Right lobe of liver (tissue), 6 donors: ENCODE measurements around the gene BCL2L12. TPM values are rescaled to one million over a fixed set of nuclear protein-coding genes. Genes with fewer than 3 reads are reported as not detected.

Experiments
- ATAC-seq, 4 donors: fragments of 200-7000 bp; cut with Tn5 transposase; one replicate each; pipeline ENCODE4 v1.9.1; 2020; ENCODE audit warnings: mild to moderate bottlenecking in 4 of 4, moderate library complexity in 4 of 4
- DNase-seq, 3 donors: peaks; one replicate each; pipeline ENCODE4 v3.0.0-alpha.2; 2020
- H3K27ac ChIP-seq, 3 donors: fragments of 200-600 bp; one replicate each; pipeline ENCODE4 v1.8.0; 2022
- H3K27me3 ChIP-seq, 2 donors: fragments of 200-600 bp; one replicate each; pipeline ENCODE4 v1.8.0; 2022
- H3K36me3 ChIP-seq, 4 donors: fragments of 200-600 bp; sonication (generic) in 1 of 4; one replicate each; pipeline versions ENCODE4 v1.5.1 to v1.8.0; 2017 to 2022; ENCODE audit warnings: control low read depth in 1 of 4
- H3K4me1 ChIP-seq, 4 donors: fragments of 200-600 bp; sonication (generic) in 1 of 4; one replicate each; pipeline versions ENCODE4 v1.5.1 to v1.8.0; 2017 to 2022; ENCODE audit warnings: control low read depth in 1 of 4
- H3K4me3 ChIP-seq, 3 donors: fragments of 200-600 bp; one replicate each; pipeline ENCODE4 v1.8.0; 2022
- H3K9me3 ChIP-seq, 4 donors: fragments of 200-600 bp; sonication (generic) in 1 of 4; one replicate each; pipeline versions ENCODE4 v1.5.1 to v1.8.0; 2017 to 2022; ENCODE audit warnings: control low read depth in 1 of 4
- POLR2A ChIP-seq: fragments of 450-650 bp; IDR thresholded peaks from one replicate; pipeline ENCODE4 v1.6.1; 2017; ENCODE audit warnings: antibody characterized with exemption, mild to moderate bottlenecking
- WGBS: methylation state at CpG from one replicate; pipeline ENCODE4 v1.1.6; 2018; ENCODE audit warnings: low coverage, low lambda C conversion rate; ENCODE audit not compliant: insufficient coverage; ENCODE audit errors: missing lambda C conversion rate; 5-methylcytosine and 5-hydroxymethylcytosine counted together
- intact Hi-C, 2 donors: fragments of 100-400 bp; cut with DNase I; formaldehyde crosslinking; loops; one replicate each; pipeline versions ENCODE4 v1.11.2 to v1.14.1; 2022
- total RNA-seq, 6 experiments: library from RNA; depleted of rRNA in 2 of 6; stranded (reverse); fragments of >200 nt in 2 of 6; fragmentation: NEBNext Ultra II Directional in 3 of 6; extraction: Animal tissue kit (Norgen Biotek cat#: 25700) in 3 of 6; gene quantifications; one replicate each; pipeline versions ENCODE4 v1.1.0 to v1.2.4, GENCODE V29; 2016 to 2023
- TF ChIP-seq, protein P1 (sequence below), 4 donors: fragments of 200-600 bp in 3 of 4; fragments of 450-650 bp in 1 of 4; IDR thresholded peaks; one replicate each; pipeline versions ENCODE4 v1.5.1 to v1.8.0; 2016 to 2022; ENCODE audit warnings: antibody characterized with exemption in 4 of 4, mild to moderate bottlenecking in 2 of 4
- donor health status: DM: no; HTN: yes; CAD: no.
- donor health status: DM: no; HTN: no; CAD: no.
- donor health status: DM: no; HTN: no; CAD: no.
- donor health status: DM: no; HTN: yes; CAD: no.
- donor health status: DM: no; HTN: yes; CAD: no.

The BCL2L12 gene
- total RNA-seq, 6 experiments from 2014 or later: 4.5 to 11.6 (median 10.5) TPM

DNA sequence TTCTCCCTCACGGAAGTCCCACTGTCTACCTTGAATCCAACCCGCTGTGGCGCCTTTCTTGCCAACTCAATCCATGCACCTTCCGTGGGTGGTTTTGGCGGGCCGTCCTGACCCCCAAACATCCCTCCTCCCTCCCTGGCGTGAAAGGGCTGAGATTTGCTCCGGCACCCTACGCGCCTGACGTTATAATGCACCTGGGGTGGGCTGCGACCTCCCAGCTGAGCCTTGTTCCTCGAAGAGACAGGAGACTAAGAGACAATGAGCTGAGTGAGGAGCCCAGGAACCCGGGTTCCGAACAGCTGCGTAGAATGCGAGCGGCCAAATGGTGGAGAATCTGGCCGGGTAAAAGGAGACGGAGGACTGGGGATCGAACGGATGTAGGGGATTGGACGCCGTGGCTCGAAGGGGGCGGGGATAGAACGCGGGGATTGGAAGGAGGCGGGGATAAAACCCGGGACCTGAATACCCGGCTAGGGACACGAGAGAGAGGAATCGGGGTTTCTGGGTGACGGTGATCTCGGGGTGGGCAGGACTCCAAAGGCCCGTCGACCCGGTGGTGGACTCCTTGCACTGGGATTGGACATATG is 25.0 kb downstream of the BCL2L12 start, which contains the start of gene CPT1C:
Gene CPT1C, plus strand, starts transcription at position 461 of the 587 bp plus-strand sequence. CDS start 1,137 bp downstream, outside the sequence.
- H3K27me3 ChIP-seq: no peaks in the 10 kb centered on the region
- peaks cover 0 to 17% (median 2%) of the 10 kb centered on the region in 4 donors for H3K4me1 ChIP-seq
- peaks cover 0 to 5% (median 1%) of the 10 kb centered on the region in 4 donors for H3K36me3 ChIP-seq
- no peaks in the 10 kb centered on the region for H3K9me3 ChIP-seq
- DNase-seq (peak in 2 of 3 donors; percentile 69 to 72), ATAC-seq (peak; percentile 63 to 79 (median 68))
- H3K4me3 ChIP-seq: peak within 1 kb of the TSS; percentile 23 to 39 (median 24)
- H3K27ac ChIP-seq: peak within 1 kb of the TSS in 2 of 3 donors; percentile 21 to 54
- TF ChIP-seq, protein P1, sequence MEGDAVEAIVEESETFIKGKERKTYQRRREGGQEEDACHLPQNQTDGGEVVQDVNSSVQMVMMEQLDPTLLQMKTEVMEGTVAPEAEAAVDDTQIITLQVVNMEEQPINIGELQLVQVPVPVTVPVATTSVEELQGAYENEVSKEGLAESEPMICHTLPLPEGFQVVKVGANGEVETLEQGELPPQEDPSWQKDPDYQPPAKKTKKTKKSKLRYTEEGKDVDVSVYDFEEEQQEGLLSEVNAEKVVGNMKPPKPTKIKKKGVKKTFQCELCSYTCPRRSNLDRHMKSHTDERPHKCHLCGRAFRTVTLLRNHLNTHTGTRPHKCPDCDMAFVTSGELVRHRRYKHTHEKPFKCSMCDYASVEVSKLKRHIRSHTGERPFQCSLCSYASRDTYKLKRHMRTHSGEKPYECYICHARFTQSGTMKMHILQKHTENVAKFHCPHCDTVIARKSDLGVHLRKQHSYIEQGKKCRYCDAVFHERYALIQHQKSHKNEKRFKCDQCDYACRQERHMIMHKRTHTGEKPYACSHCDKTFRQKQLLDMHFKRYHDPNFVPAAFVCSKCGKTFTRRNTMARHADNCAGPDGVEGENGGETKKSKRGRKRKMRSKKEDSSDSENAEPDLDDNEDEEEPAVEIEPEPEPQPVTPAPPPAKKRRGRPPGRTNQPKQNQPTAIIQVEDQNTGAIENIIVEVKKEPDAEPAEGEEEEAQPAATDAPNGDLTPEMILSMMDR (IDR thresholded peaks at IDR 0.05): no peak
- no peak for TF ChIP-seq POLR2A
- intact Hi-C loops: no loop called here
- WGBS: 4% methylated on average over 33 of the region's 38 CpGs

DNA sequence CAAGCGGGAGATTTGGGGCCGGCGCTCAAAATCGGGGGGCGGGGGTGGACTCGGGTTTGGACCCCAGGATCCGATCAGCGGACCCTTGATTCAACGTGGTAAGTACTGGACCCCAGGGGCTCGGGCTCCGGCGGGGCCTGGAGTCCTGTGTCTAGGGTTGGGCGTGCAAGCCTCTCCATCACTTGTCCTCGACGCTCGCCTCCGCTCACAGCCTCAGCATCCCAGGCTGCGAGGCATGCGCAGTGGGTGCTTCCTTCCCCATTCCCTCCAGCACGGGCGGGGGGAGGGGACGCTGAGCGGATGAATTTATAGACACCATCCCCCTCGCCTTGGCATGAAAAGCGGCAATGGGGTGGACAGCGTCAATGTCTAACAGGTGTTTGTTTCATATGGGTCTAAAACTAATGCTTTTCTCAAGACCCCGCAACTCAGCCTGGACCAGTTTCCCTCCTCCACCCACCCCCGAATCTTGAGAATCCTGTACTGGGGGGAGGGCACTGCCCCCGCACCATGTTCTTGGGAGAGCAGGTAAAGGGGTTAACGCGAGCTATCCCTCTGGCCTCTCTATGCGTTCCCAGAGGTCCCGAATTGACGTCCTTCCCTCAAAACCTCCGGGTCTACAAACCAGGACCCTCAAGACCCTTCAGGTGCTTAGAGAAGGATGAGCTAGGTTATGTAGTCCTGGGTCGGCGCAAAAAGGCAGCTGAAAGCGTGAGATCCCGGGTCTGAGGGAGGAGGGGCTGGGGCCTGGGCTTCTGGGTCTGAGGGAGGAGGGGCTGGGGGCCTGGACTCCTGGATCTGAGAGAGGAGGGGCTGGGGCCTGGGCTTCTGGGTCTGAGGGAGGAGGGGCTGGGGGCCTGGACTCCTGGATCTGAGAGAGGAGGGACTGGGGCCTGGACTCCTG is 25.8 kb downstream of the BCL2L12 start:
- intact Hi-C loops: no loop called here
- TF ChIP-seq, protein P1 (IDR thresholded peaks at IDR 0.05): no peak
- Histone ChIP-seq H3K27me3 (no peaks in the 10 kb centered on the region), H3K36me3 (no peaks in the 10 kb centered on the region), H3K27ac (no peak overlapping the region), H3K9me3 (no peaks in the 10 kb centered on the region), H3K4me1 (peaks cover 0 to 17% (median 2%) of the 10 kb centered on the region in 4 donors), H3K4me3 (peak overlapping the region; percentile 23 to 39 (median 24))
- DNase-seq: no peak
- WGBS: 22% methylated on average over 20 of the region's 39 CpGs
- ATAC-seq: peak; percentile 9 to 25 (median 18)

DNA sequence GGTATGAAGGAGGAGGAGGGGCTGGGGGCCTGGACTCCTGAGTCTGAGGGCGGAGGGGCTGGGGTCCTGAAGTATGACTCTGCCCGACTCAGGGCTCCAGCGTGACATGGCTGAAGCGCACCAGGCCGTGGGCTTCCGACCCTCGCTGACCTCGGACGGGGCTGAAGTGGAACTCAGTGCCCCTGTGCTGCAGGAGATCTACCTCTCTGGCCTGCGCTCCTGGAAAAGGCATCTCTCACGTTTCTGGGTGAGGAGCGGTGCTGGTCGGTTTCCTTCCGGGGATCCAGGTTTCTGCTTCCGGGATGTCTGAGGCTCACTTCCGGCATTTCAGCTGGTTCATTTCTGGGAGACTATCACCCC is 26.4 kb downstream of the BCL2L12 start:
- TF ChIP-seq, protein P1 (IDR thresholded peaks at IDR 0.05): no peak
- TF ChIP-seq POLR2A: no peak
- intact Hi-C loops: no loop called here
- H3K9me3 ChIP-seq: no peaks in the 10 kb centered on the region
- DNase-seq (no peak), ATAC-seq (no peak)
- peaks cover 0 to 17% (median 2%) of the 10 kb centered on the region in 4 donors for H3K4me1 ChIP-seq
- no peak overlapping the region for H3K27ac ChIP-seq
- WGBS: 91% methylated on average over 5 of the region's 16 CpGs
- H3K27me3 ChIP-seq: no peaks in the 10 kb centered on the region
- H3K36me3 ChIP-seq: no peaks in the 10 kb centered on the region
- no peak overlapping the region for H3K4me3 ChIP-seq

DNA sequence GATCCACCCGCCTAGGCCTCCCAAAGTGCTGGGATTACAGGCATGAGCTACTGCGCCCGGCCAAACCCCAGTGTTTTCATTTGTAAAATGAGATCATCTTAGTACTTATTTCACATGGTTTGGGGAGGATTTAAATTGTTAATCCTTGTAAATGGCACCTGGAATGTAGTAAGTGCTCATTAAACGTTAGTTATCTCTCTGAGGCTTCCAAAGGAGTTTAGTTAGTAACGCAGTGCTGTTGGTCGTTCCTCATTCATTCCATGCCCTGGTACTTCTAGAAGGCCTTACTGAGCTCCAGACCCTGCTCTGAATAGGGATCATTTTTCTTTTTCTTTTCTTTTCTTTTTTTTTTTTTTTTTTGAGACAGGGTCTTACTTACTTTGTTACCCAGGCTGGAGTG is 30.4 kb downstream of the BCL2L12 start:
- H3K36me3 ChIP-seq: no peaks in the 10 kb centered on the region
- no peak overlapping the region for H3K4me3 ChIP-seq
- DNase-seq: no peak
- no peaks in the 10 kb centered on the region for H3K9me3 ChIP-seq
- 66% methylated on average over 4 of the region's 6 CpGs for WGBS
- intact Hi-C loops: no loop called here
- ATAC-seq: no peak
- peaks cover 0 to under 1% (median 0%) of the 10 kb centered on the region in 4 donors for H3K4me1 ChIP-seq
- H3K27me3 ChIP-seq: no peaks in the 10 kb centered on the region
- no peak overlapping the region for H3K27ac ChIP-seq
- TF ChIP-seq, protein P1 (IDR thresholded peaks at IDR 0.05): no peak
